ENCODE measurements around the gene C6orf62.

C6orf62 gene

GRCh38 chr6:24667378-24667803 is 51.6 kb downstream of the C6orf62 start:
- Histone ChIP-seq H3K27me3 (replicated peaks; ENCODE audit: control insufficient read depth, insufficient read depth, low read length) (no peaks in the 10 kb centered on the region), H3K4me3 (replicated peaks; ENCODE audit: low read depth, low read length) (peak overlapping the region; percentile 94), H3K36me3 (ENCODE audit: control insufficient read depth, insufficient read depth, low read length) (peaks cover 5% of the 10 kb centered on the region)
- TF ChIP-seq CTCF (IDR thresholded peaks at IDR 0.05; ENCODE audit: insufficient read depth, low read length, poor library complexity, severe bottlenecking): no peak
- no peak for DNase-seq (ENCODE audit: extremely low read depth, insufficient read length)

GRCh38 chr6:24666641-24667377 is 52.1 kb downstream of the C6orf62 start, which contains the start of the genes ACOT13 and TDP2:
ACOT13 (plus strand) TSS chr6:24667077; CDS start chr6:24667264, 187 bp downstream.
TDP2 (minus strand) TSS chr6:24666899; CDS start chr6:24666862, 37 bp downstream.
- peak; percentile 59 for TF ChIP-seq CTCF (IDR thresholded peaks at IDR 0.05; ENCODE audit: insufficient read depth, low read length, poor library complexity, severe bottlenecking)
- peak within 1 kb of the TSS; percentile 94 for H3K4me3 ChIP-seq (replicated peaks; ENCODE audit: low read depth, low read length)
- H3K27me3 ChIP-seq (replicated peaks; ENCODE audit: control insufficient read depth, insufficient read depth, low read length): no peaks in the 10 kb centered on the region
- DNase-seq (ENCODE audit: extremely low read depth, insufficient read length): peak; percentile 99
- peaks cover 5% of the 10 kb centered on the region for H3K36me3 ChIP-seq (ENCODE audit: control insufficient read depth, insufficient read depth, low read length)

GRCh38 chr6:24666097-24666640 is 52.8 kb downstream of the C6orf62 start:
- no peak for TF ChIP-seq CTCF (IDR thresholded peaks at IDR 0.05; ENCODE audit: insufficient read depth, low read length, poor library complexity, severe bottlenecking)
- no peaks in the 10 kb centered on the region for H3K27me3 ChIP-seq (replicated peaks; ENCODE audit: control insufficient read depth, insufficient read depth, low read length)
- DNase-seq (ENCODE audit: extremely low read depth, insufficient read length): no peak

GRCh38 chr6:24664046-24664987 is 54.6 kb downstream of the C6orf62 start:
- TF ChIP-seq CTCF (IDR thresholded peaks at IDR 0.05; ENCODE audit: insufficient read depth, low read length, poor library complexity, severe bottlenecking): no peak
- DNase-seq (ENCODE audit: extremely low read depth, insufficient read length): no peak
- Histone ChIP-seq H3K27me3 (replicated peaks; ENCODE audit: control insufficient read depth, insufficient read depth, low read length) (no peaks in the 10 kb centered on the region), H3K36me3 (ENCODE audit: control insufficient read depth, insufficient read depth, low read length) (peaks cover 5% of the 10 kb centered on the region), H3K4me3 (replicated peaks; ENCODE audit: low read depth, low read length) (no peak overlapping the region)

More at GRCh38 chr6:24666097-24666640, 52.8 kb downstream of the C6orf62 start:
- peak overlapping the region; percentile 94 for H3K4me3 ChIP-seq (replicated peaks; ENCODE audit: low read depth, low read length)
- peaks cover 5% of the 10 kb centered on the region for H3K36me3 ChIP-seq (ENCODE audit: control insufficient read depth, insufficient read depth, low read length)

GRCh38 chr6:24663189-24663588 is 55.8 kb downstream of the C6orf62 start:
- Histone ChIP-seq H3K27me3 (replicated peaks; ENCODE audit: control insufficient read depth, insufficient read depth, low read length) (no peaks in the 10 kb centered on the region), H3K36me3 (ENCODE audit: control insufficient read depth, insufficient read depth, low read length) (peaks cover 7% of the 10 kb centered on the region), H3K4me3 (replicated peaks; ENCODE audit: low read depth, low read length) (no peak overlapping the region)
- no peak for TF ChIP-seq CTCF (IDR thresholded peaks at IDR 0.05; ENCODE audit: insufficient read depth, low read length, poor library complexity, severe bottlenecking)
- DNase-seq (ENCODE audit: extremely low read depth, insufficient read length): no peak

All from GM06990 (cell line).